Measurements from ENCODE around the gene DPP6.

GRCh38 chr7:154644366-154644765 lies 592.2 kb downstream of the DPP6 start:
- TF ChIP-seq, protein P1, sequence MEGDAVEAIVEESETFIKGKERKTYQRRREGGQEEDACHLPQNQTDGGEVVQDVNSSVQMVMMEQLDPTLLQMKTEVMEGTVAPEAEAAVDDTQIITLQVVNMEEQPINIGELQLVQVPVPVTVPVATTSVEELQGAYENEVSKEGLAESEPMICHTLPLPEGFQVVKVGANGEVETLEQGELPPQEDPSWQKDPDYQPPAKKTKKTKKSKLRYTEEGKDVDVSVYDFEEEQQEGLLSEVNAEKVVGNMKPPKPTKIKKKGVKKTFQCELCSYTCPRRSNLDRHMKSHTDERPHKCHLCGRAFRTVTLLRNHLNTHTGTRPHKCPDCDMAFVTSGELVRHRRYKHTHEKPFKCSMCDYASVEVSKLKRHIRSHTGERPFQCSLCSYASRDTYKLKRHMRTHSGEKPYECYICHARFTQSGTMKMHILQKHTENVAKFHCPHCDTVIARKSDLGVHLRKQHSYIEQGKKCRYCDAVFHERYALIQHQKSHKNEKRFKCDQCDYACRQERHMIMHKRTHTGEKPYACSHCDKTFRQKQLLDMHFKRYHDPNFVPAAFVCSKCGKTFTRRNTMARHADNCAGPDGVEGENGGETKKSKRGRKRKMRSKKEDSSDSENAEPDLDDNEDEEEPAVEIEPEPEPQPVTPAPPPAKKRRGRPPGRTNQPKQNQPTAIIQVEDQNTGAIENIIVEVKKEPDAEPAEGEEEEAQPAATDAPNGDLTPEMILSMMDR (IDR thresholded peaks at IDR 0.05), result no peak
- TF ChIP-seq POLR2AphosphoS5 (IDR thresholded peaks at IDR 0.05) (no peak), EP300 (IDR thresholded peaks at IDR 0.05) (no peak), POLR2A (IDR thresholded peaks at IDR 0.05) (no peak)
